AG09319 (cell line): ENCODE data around the gene SPATA12.

Experiments
- DNase-seq: peaks from one replicate; pipeline ENCODE4 v3.0.0-alpha.2; 2010; ENCODE audit warnings: low read depth; ENCODE audit errors: extremely low read depth
- CTCF ChIP-seq: IDR thresholded peaks from 2 replicates; pipeline ENCODE4 v1.5.1; 2011; ENCODE audit warnings: low read depth, mild to moderate bottlenecking, inconsistent platforms, low read length, moderate library complexity

The SPATA12 gene

GRCh38 chr3:57116501-57116900 lies 56.0 kb downstream of the SPATA12 start:
- no peak for TF ChIP-seq CTCF
- DNase-seq: no peak

DNA sequence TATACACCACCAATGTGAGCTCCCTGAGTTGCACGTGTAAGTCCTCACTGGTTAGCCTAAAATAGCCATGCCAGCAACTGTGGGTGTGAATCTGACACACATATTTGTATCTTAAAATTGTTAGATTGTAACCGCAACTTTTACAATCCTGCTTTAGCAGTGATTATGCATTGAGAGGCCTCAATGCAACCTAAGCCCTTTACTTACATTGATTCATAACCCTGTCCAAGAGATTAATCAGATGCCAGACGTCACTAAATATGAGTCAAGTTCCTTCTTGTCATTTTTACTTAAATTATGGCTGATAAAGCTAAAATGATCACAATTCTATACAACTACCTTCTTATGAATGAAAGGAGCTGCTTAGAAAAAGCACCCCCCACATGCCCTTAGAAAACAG lies 57.8 kb downstream of the SPATA12 start:
- DNase-seq: no peak
- TF ChIP-seq CTCF: no peak

DNA sequence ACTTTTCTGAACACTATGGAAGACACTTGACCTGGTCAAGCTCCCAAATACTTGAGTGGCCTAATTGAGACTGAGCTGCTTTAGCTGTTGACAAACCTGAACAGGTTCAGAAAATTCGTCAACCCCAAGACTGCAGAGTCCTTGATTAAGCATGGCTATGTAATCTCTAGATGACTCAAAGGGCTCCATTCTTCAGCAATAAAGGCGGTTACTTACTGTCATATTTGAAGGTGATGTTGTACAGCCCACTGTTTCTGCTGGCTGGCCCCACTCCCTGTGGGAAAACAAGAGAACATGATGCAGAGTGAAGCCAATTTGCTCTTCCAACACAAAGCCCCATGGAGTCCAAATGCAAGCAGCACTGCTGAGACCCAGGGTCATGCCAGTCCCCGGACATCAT lies 59.6 kb downstream of the SPATA12 start:
- no peak for TF ChIP-seq CTCF
- no peak for DNase-seq

DNA sequence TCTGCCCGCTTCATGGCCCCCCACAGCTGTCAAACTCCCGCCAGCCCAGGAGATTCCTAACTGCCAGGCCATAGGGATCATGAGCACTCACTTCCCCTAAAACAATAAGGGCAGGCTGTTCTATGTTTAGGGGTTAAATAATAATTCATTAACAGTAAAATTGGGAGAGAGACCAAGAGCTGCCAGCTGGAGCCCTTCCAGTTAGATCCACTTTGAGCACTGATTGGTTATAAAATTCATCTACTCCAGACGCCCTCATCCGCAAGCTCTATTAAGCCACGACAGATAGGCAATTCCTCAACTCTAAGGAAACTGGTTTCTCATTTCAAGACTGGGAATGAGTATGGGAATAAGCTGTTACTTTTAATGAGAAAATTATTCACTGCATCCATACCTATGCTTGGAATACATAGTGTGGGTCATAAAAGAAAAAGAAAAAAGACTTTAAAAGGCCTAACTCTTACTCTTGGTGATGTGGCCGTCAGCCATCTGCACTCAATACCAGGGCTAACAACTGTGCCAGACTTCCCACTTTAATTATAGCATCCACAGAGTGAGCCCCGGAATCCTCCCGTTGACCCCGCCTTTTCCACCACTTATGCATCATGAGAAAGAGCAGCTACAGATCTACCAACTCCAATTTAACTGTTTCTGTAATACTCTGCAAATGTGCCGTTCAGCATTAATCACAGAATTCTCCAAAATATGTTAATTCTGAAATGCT lies 60.1 kb downstream of the SPATA12 start:
- TF ChIP-seq CTCF: no peak
- no peak for DNase-seq
